ENCODE data around the gene UBC.

The UBC gene

GRCh38 chr12:124866883-124867400 is 47.5 kb downstream of the UBC start:
- ChIA-PET CTCF (no interaction called here), POLR2A (ENCODE audit: low non-redundant PET) (no interaction called here)
- no peak for DNase-seq (ENCODE audit: low spot score)
- no peak overlapping the region for H3K27ac ChIP-seq
- no peak for TF ChIP-seq CTCF (conservative IDR thresholded peaks at IDR 0.05; ENCODE audit: low read depth)

DNA sequence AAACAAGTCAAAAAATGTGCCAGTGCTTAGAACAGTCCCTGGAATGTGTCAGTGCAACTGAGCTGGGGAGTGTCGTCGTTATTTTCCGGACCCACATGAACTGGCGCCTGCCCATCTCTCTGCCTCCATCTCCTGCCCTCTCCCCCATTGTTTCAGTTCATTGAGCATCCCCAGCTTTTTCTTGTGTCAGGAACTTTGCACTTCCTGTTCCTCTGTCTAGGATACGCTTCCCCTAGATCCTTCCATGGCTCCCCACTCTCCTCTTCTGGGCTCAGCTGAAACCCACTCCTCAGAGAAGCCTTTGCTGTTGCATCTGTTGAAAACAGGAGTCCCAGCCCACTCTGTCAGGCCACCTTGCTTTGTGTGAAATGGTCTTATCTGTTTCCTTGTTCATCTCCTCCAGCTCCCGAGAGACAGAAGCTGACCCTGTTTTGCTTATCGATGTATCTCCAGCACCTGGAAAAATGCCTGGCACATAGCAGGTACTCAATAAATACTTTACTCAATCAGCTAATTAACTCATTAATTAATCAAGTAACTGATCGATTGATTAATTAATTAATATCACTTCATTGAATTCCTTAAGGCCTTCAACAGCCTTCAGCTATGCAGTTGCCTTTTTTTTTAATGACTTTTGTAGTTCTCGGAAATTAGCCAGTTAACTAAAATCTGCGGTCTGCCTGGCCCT is 48.1 kb downstream of the UBC start:
- POLR2A ChIA-PET (ENCODE audit: low non-redundant PET): no interaction called here

GRCh38 chr12:124865728-124866127 is 48.7 kb downstream of the UBC start:
- POLR2A ChIA-PET (ENCODE audit: low non-redundant PET): no interaction called here
- CTCF ChIA-PET: interaction anchor here (0.8 kb wide), 1 partner anchor 25 kb away, joined by 3 read pairs; no protein-coding TSS in a partner anchor

More for the DNA sequence above, 48.1 kb downstream of the UBC start:
- no peak for TF ChIP-seq CTCF (conservative IDR thresholded peaks at IDR 0.05; ENCODE audit: low read depth)
- H3K27ac ChIP-seq: no peak overlapping the region
- DNase-seq (ENCODE audit: low spot score): no peak
- CTCF ChIA-PET: interaction anchor here (0.8 kb wide), 1 partner anchor 24 kb away, joined by 3 read pairs; no protein-coding TSS in a partner anchor

GRCh38 chr12:124864326-124864752 is 50.1 kb downstream of the UBC start:
- peak overlapping the region; percentile 77 for H3K27ac ChIP-seq
- TF ChIP-seq CTCF (conservative IDR thresholded peaks at IDR 0.05; ENCODE audit: low read depth): no peak
- ChIA-PET POLR2A (ENCODE audit: low non-redundant PET) (interaction anchor here (0.7 kb wide), 1 partner anchor 15 kb away, joined by 3 read pairs; no protein-coding TSS in a partner anchor), CTCF (interaction anchor here (0.7 to 1.0 kb wide), 3 partner anchors 42 to 1142 kb away, joined by 3 read pairs; no protein-coding TSS in a partner anchor)
- no peak for DNase-seq (ENCODE audit: low spot score)

More at GRCh38 chr12:124865728-124866127, 48.7 kb downstream of the UBC start:
- no peak for TF ChIP-seq CTCF (conservative IDR thresholded peaks at IDR 0.05; ENCODE audit: low read depth)
- DNase-seq (ENCODE audit: low spot score): no peak
- no peak overlapping the region for H3K27ac ChIP-seq

DNA sequence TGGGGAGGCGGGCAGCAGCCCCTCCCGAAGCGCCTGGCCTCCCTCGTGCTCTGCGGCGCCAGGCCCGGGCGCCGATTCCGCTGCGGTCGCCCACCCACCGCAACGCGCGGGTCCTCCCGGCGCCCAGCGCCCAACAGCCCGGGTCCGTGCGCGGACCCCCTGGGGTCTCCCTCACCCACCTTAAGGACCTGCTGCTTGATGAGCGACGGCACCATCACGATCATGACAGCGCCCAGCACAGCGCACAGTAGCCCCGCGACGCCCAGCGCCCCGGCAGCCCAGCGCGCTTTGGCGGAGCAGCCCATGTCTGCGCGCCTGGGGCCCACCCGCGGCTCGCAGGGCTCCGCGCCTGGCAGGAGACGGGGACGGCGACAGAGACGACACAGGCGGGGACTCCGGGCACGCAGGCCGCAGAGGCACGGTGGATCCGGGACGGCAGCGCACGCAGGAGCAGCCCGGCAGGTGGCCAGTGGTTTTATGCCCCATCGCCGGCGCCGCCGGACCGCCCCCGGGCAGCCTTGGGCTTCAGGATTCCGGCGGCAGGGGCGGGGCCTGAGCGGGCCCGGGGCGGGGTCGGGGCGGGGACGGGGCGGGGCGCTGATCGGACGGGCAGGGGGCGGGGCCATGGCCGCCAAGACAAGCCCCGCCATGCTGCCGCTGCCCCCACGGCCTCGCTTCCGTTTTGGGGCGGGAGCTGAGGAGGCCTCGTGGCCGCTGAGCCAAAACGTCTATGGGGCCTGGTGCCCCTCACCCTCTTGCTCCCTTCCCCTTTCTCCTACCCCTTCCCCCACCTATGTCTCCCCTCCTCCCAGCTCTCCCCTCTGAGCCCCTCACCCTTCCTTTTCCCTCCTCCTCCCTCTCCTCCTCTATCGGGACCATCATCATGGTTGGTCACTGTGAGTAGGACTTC is 50.8 kb downstream of the UBC start, which contains the start of gene SCARB1:
SCARB1 (minus strand) TSS at position 449 of the 910 bp plus-strand sequence; CDS start at position 305, 144 bp downstream.
- ChIA-PET POLR2A (ENCODE audit: low non-redundant PET) (interaction anchor here (0.7 kb wide), 1 partner anchor 16 kb away, joined by 3 read pairs; no protein-coding TSS in a partner anchor), CTCF (interaction anchor here (1.0 kb wide), 1 partner anchor 43 kb away, joined by 3 read pairs; no protein-coding TSS in a partner anchor)
- peak; percentile 94 for DNase-seq (ENCODE audit: low spot score)
- no peak for TF ChIP-seq CTCF (conservative IDR thresholded peaks at IDR 0.05; ENCODE audit: low read depth)
- H3K27ac ChIP-seq: peak within 1 kb of the TSS; percentile 77
